ENCODE data around the gene MTCL1.

Gene MTCL1

DNA sequence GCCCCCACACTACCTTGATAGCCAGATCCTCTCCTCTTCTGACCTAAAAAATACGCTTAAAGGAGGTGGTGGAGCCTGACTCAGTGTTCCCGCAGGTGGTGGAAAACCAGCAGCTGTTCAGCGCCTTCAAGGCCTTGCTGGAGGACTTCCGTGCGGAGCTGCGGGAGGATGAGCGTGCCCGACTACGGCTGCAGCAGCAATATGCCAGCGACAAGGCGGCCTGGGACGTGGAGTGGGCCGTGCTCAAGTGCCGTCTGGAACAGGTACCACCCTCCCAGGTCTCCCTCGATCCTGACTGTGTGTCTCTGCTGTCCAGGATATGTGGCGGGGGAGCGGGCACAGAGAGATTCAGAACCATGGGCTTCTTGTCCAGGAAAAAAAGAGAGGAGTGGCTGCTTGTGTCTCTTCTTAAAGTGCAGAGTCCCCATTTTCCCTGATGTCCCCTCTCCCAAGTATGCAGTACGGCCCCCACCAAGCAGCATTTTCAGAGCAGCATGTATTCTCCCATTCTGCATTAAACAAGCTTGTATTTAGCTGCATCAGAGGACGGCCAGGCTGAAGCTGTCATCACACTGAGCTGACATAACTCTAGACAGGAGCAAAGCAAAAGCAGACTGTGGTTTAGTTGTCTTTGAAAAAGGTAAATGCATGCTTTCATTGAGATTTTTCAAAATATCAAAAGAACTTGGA lies 101.6 kb downstream of the MTCL1 start:
- DNase-seq (ENCODE audit: low spot score): no peak
- TF ChIP-seq, protein P1, sequence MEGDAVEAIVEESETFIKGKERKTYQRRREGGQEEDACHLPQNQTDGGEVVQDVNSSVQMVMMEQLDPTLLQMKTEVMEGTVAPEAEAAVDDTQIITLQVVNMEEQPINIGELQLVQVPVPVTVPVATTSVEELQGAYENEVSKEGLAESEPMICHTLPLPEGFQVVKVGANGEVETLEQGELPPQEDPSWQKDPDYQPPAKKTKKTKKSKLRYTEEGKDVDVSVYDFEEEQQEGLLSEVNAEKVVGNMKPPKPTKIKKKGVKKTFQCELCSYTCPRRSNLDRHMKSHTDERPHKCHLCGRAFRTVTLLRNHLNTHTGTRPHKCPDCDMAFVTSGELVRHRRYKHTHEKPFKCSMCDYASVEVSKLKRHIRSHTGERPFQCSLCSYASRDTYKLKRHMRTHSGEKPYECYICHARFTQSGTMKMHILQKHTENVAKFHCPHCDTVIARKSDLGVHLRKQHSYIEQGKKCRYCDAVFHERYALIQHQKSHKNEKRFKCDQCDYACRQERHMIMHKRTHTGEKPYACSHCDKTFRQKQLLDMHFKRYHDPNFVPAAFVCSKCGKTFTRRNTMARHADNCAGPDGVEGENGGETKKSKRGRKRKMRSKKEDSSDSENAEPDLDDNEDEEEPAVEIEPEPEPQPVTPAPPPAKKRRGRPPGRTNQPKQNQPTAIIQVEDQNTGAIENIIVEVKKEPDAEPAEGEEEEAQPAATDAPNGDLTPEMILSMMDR (IDR thresholded peaks at IDR 0.05; ENCODE audit: extremely low read depth, missing control alignments): no peak

DNA sequence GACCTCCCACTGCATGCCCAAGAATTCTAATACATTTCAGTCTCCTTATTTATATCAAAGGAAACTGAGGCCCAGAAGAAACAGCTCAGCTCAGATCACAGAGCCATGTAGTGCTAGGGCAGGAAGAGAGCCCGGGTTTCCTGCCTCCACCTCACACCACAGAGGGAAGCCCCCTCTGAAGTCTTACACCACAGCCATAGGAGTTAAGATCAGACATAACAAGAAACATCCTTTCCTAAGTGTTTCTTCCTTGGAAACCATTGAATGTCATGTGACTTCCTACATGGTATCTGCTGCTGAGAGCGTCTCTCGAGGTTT lies 102.1 kb downstream of the MTCL1 start:
- no peak for DNase-seq (ENCODE audit: low spot score)
- TF ChIP-seq, protein P1 (IDR thresholded peaks at IDR 0.05; ENCODE audit: extremely low read depth, missing control alignments): no peak

DNA sequence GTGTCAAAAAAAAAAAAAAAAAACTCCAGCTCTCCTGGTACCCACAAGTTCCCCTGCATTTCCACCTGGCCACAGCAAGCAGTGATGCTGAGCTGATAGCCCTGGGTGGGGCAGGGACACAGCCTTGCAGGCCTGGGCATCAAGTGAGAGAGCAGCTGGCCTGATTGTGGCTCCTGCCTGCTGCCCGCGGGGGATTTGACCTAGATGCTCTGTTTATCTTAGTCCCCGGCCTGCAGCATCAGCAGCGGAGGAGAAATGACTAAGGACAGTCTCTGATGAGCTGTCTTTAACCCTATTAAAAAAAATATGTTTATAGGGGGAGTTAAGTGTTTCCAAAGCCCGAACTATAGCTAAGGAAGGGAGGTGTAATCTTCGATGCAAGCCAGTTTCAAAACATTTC lies 102.6 kb downstream of the MTCL1 start:
- TF ChIP-seq, protein P1 (IDR thresholded peaks at IDR 0.05; ENCODE audit: extremely low read depth, missing control alignments): no peak
- no peak for DNase-seq (ENCODE audit: low spot score)

DNA sequence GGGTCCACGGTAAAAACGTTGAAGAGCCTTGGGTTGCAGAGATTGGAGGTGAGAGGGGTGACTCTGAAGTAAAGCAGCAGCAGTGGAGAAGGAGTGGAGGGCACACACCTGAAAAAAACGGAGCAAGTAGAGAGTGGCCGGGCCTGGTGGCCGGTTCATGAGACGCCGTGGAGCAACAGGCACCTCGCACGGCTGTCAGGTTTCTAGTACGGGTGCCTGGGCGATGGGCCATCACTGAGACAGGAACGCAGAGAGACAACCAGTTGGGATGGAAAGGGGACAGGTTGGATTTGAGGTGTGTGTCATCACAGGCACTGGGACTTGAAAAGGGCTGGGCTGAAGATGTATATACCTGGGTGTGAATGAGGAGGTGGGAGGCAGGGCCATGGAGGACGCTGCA lies 104.2 kb downstream of the MTCL1 start:
- TF ChIP-seq, protein P1 (IDR thresholded peaks at IDR 0.05; ENCODE audit: extremely low read depth, missing control alignments): no peak
- DNase-seq (ENCODE audit: low spot score): no peak

DNA sequence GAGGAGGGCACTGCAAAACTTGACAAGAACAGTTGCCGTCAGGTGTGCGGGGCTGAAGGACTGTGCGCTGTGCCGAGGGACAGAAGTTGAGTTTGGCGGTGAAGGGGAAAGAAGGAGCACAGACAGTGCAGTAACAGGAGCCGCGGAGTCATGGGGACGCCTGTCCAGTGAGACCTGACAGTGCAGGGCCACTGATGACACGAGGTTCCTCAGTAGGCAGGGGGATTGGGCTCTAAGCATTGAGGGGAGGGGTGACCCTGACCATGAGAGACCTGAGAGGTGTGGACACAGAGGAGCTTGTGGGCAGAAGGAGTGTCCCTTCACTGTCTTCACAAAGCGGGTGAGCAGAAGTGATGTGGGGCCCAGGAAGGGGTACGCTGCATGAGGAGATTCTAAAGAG lies 104.8 kb downstream of the MTCL1 start:
- no peak for DNase-seq (ENCODE audit: low spot score)

DNA sequence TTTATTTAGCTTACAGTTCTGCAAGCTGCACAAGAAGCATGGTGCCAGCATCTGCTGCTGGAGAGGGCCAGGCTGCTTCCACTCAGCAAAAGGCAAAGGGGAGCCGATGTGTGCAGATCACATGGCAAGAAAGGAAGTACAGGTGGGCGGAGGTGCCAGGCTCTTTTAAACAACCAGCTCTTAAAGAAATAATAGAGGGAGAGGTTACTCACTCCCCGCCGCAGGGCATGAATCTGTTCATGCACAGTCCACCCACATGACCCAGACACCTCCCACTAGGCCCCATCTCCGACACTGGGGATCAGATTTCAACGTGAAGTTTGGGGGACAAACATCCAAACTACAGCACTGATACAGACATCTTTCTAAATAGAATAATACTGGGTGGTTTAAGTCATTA lies 105.8 kb downstream of the MTCL1 start:
- TF ChIP-seq, protein P1 (IDR thresholded peaks at IDR 0.05; ENCODE audit: extremely low read depth, missing control alignments): no peak
- DNase-seq (ENCODE audit: low spot score): no peak

More for the DNA sequence above, 104.8 kb downstream of the MTCL1 start:
- TF ChIP-seq, protein P1 (IDR thresholded peaks at IDR 0.05; ENCODE audit: extremely low read depth, missing control alignments): no peak

DNA sequence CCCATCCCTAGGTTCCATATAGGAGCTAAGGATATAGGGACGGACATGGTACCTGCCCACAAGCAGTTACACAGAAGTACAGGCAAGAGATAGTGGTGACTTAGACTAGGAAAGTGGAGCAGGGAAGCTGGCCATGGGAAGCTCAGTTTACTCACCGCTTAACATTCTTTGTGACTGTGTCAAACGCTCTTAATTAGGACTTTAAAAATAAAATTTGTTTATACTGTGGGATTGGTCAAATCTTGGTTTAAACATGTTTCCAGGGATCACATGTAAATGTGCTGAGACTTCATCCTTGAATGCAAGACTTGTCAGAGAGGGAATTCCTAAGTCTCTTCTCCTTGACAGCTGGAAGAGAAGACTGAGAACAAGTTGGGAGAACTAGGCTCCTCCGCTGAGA lies 107.3 kb downstream of the MTCL1 start:
- TF ChIP-seq, protein P1 (IDR thresholded peaks at IDR 0.05; ENCODE audit: extremely low read depth, missing control alignments): no peak
- DNase-seq (ENCODE audit: low spot score): no peak
